SK-N-MC (cell line): Measurements from ENCODE around the gene RHOA.

Source experiments
- EZH2 ChIP-seq: fragments of 200-600 bp; sonication (generic); IDR thresholded peaks from one replicate; pipeline ENCODE4 v1.6.1; 2017; ENCODE audit warnings: antibody characterized with exemption
- FOXP2 ChIP-seq: optimal IDR thresholded peaks from 2 replicates; pipeline ENCODE3; 2011; ENCODE audit warnings: mild to moderate bottlenecking, moderate library complexity; ENCODE audit not compliant: insufficient read depth; ENCODE audit errors: extremely low read length, control extremely low read depth
- POLR2AphosphoS5 ChIP-seq: IDR thresholded peaks from 2 replicates; pipeline ENCODE4 v1.6.1; 2012; ENCODE audit warnings: mild to moderate bottlenecking, low read depth, low read length, borderline replicate concordance

GRCh38 chr3:49411968-49412631 is at the start of gene RHOA, which contains the start of gene TCTA:
- no peak for TF ChIP-seq EZH2
- peak; percentile 99 for TF ChIP-seq POLR2AphosphoS5
- TF ChIP-seq FOXP2, result no peak
